Suprapubic skin (tissue), 3 donors: ENCODE results near the gene XAF1.

Experiments used
- POLR2AphosphoS5 ChIP-seq, 3 donors: sonication (generic); formaldehyde crosslinking; IDR thresholded peaks; one replicate each; pipeline ENCODE4 v1.6.1; 2017; ENCODE audit warnings: antibody characterized with exemption in 3 of 3
- TF ChIP-seq, protein P1 (sequence below), 2 donors: fragments of 200-600 bp in 1 of 2; fragments of 450-650 bp in 1 of 2; sonication (generic) in 1 of 2; IDR thresholded peaks; one replicate each; pipeline ENCODE4 v1.5.1; 2016 to 2019; ENCODE audit warnings: antibody characterized with exemption in 2 of 2, mild to moderate bottlenecking in 1 of 2, moderate library complexity in 1 of 2

DNA sequence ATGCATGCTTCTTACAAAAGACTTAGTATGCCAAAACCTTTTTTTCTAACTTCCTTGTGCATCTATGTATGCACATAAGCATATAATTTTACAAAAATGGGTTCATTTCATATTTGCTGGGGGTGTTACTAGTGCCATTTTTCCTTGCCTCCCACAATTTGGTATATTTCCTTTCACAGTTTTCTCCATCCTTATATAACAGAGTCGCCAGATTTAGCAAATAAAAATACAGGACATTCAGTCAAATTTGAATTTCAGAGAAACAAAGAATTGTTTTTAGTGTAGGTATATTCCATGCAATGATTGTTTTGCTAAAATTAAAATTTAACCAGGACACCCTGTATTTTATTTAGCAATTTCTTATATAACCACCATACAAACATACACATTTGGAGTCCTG, 16.2 kb downstream of the XAF1 start:
- TF ChIP-seq, protein P1, sequence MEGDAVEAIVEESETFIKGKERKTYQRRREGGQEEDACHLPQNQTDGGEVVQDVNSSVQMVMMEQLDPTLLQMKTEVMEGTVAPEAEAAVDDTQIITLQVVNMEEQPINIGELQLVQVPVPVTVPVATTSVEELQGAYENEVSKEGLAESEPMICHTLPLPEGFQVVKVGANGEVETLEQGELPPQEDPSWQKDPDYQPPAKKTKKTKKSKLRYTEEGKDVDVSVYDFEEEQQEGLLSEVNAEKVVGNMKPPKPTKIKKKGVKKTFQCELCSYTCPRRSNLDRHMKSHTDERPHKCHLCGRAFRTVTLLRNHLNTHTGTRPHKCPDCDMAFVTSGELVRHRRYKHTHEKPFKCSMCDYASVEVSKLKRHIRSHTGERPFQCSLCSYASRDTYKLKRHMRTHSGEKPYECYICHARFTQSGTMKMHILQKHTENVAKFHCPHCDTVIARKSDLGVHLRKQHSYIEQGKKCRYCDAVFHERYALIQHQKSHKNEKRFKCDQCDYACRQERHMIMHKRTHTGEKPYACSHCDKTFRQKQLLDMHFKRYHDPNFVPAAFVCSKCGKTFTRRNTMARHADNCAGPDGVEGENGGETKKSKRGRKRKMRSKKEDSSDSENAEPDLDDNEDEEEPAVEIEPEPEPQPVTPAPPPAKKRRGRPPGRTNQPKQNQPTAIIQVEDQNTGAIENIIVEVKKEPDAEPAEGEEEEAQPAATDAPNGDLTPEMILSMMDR (IDR thresholded peaks at IDR 0.05), result no peak
- TF ChIP-seq POLR2AphosphoS5 (IDR thresholded peaks at IDR 0.05), result no peak
